Tibial nerve (tissue), 4 donors: ENCODE data around the gene WFIKKN1.

Source experiments
- CTCF ChIP-seq, 5 experiments: fragments of 200-600 bp in 3 of 5; fragments of 450-650 bp in 2 of 5; sonication (generic) in 3 of 5; IDR thresholded peaks; one replicate each; pipeline ENCODE4 v1.5.1; 2016 to 2019; ENCODE audit warnings: antibody characterized with exemption in 5 of 5, mild to moderate bottlenecking in 3 of 5, moderate library complexity in 2 of 5
- EP300 ChIP-seq, 2 donors: sonication (generic); formaldehyde crosslinking; IDR thresholded peaks; one replicate each; pipeline ENCODE4 v1.6.1; 2017; ENCODE audit warnings: antibody characterized with exemption in 2 of 2, mild to moderate bottlenecking in 1 of 2

DNA sequence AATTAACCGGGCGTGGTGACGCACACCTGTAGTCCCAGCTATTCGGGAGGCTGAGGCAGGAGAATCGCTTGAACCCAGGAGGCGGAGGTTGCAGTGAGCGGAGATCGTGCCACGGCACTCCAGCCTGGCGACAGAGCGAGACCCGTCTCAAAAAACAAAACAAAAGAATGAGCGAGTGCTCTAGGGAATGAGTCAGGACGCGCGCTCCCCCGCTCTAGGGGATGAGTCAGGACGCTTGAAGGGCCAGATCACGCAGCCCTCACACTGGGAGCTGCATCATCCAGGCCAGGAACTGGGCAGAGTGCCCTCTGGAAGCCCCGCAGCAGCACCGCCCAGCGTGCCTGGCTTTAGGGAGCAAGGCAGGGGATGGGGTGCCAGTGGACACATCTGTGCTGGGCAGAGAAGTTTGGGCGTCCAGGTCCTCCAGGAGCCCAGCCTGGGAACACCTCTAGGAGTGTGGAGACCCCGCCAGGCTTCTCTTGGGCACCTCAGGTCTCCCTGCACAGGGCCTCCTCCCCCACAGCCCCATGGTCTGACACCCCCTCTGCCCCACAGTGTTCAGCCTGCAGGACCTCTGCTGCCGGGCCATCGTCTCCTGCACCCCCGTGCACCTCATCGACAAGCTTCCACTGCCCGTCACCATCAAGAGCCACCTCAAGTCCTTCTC lies 3.9 kb upstream of the WFIKKN1 start:
- TF ChIP-seq CTCF (IDR thresholded peaks at IDR 0.05) = no peak
- TF ChIP-seq EP300 (IDR thresholded peaks at IDR 0.05) = no peak
